ENCODE results near the gene GSTM3. TPM values are rescaled to one million over a fixed set of nuclear protein-coding genes. Genes with fewer than 3 reads are reported as not detected.

The GSTM3 gene
- total RNA-seq, 1 experiment from 2014 or later, result 67.9 TPM

GRCh38 chr1:109719337-109719837, 21.5 kb downstream of the GSTM3 start:
- intact Hi-C loops (cut with micrococcal nuclease; ENCODE audit: unreplicated experiment), result loop anchor here (5.0 kb wide), 1 partner anchor 263 kb away; the partner anchor contains the start of gene AHCYL1
- Mint-ChIP-seq H3K27me3 (ENCODE audit: unreplicated experiment) (peaks cover 1% of the 10 kb centered on the region), H3K4me1 (ENCODE audit: low read depth, unreplicated experiment) (no peaks in the 10 kb centered on the region), H3K36me3 (ENCODE audit: insufficient read depth, unreplicated experiment) (no peaks in the 10 kb centered on the region), H3K4me3 (ENCODE audit: low read depth, unreplicated experiment) (no peak overlapping the region), H3K9me3 (ENCODE audit: low read depth, unreplicated experiment) (no peaks in the 10 kb centered on the region), H3K27ac (ENCODE audit: unreplicated experiment) (no peak overlapping the region)
- CTCF ChIA-PET, result no interaction called here
- no peak for DNase-seq
- no TSS peak for BruUV-seq (replicated peaks)
- no peak for TF ChIP-seq CTCF (IDR thresholded peaks at IDR 0.05; ENCODE audit: unreplicated experiment)

- Mint-ChIP-seq H3K27ac (ENCODE audit: unreplicated experiment) (no peak overlapping the region), H3K4me1 (ENCODE audit: low read depth, unreplicated experiment) (no peaks in the 10 kb centered on the region), H3K9me3 (ENCODE audit: low read depth, unreplicated experiment) (no peaks in the 10 kb centered on the region), H3K36me3 (ENCODE audit: insufficient read depth, unreplicated experiment) (no peaks in the 10 kb centered on the region), H3K4me3 (ENCODE audit: low read depth, unreplicated experiment) (no peak overlapping the region), H3K27me3 (ENCODE audit: unreplicated experiment) (peaks cover 10% of the 10 kb centered on the region)
- DNase-seq, result peak; percentile 17
- intact Hi-C loops (cut with micrococcal nuclease; ENCODE audit: unreplicated experiment), result loop anchor here (1.0 to 5.0 kb wide), 2 partner anchors 55 to 264 kb away; partner anchors contain the start of gene AHCYL1
- no peak for TF ChIP-seq CTCF (IDR thresholded peaks at IDR 0.05; ENCODE audit: unreplicated experiment)
- no TSS peak for BruUV-seq (replicated peaks)
- CTCF ChIA-PET, result interaction anchor here (0.8 to 2.2 kb wide), 5 partner anchors 21 to 266 kb away, joined by 3 to 18 read pairs (median 7); partner anchors contain the start of gene AHCYL1
These were observed 22.3 kb downstream of the GSTM3 start for GRCh38 chr1:109718495-109718894.

- CTCF ChIA-PET, result interaction anchor here (1.0 to 2.2 kb wide), 4 partner anchors 22 to 267 kb away, joined by 3 to 18 read pairs (median 10); partner anchors contain the start of gene AHCYL1
- H3K27ac Mint-ChIP-seq (ENCODE audit: unreplicated experiment), result no peak overlapping the region
- intact Hi-C loops (cut with micrococcal nuclease; ENCODE audit: unreplicated experiment), result loop anchor here (1.0 to 5.0 kb wide), 2 partner anchors 56 to 265 kb away; partner anchors contain the start of gene AHCYL1
These were observed 23.1 kb downstream of the GSTM3 start for GRCh38 chr1:109717729-109718128.

GRCh38 chr1:109716570-109717090, 24.2 kb downstream of the GSTM3 start:
- CTCF ChIA-PET, result interaction anchor here (2.2 kb wide), 1 partner anchor 77 kb away, joined by 7 read pairs; no protein-coding TSS in a partner anchor
- TF ChIP-seq CTCF (IDR thresholded peaks at IDR 0.05; ENCODE audit: unreplicated experiment), result no peak
- Mint-ChIP-seq H3K27me3 (ENCODE audit: unreplicated experiment) (peaks cover 13% of the 10 kb centered on the region), H3K27ac (ENCODE audit: unreplicated experiment) (no peak overlapping the region), H3K36me3 (ENCODE audit: insufficient read depth, unreplicated experiment) (no peaks in the 10 kb centered on the region), H3K4me1 (ENCODE audit: low read depth, unreplicated experiment) (no peaks in the 10 kb centered on the region), H3K4me3 (ENCODE audit: low read depth, unreplicated experiment) (no peak overlapping the region), H3K9me3 (ENCODE audit: low read depth, unreplicated experiment) (no peaks in the 10 kb centered on the region)
- intact Hi-C loops (cut with micrococcal nuclease; ENCODE audit: unreplicated experiment), result loop anchor here (5.0 kb wide), 1 partner anchor 266 kb away; the partner anchor contains the start of gene AHCYL1
- DNase-seq, result no peak
- no TSS peak for BruUV-seq (replicated peaks)

More at GRCh38 chr1:109717729-109718128, 23.1 kb downstream of the GSTM3 start:
- no peaks in the 10 kb centered on the region for H3K4me1 Mint-ChIP-seq (ENCODE audit: low read depth, unreplicated experiment)
- H3K9me3 Mint-ChIP-seq (ENCODE audit: low read depth, unreplicated experiment), result no peaks in the 10 kb centered on the region
- DNase-seq, result no peak
- no peak for TF ChIP-seq CTCF (IDR thresholded peaks at IDR 0.05; ENCODE audit: unreplicated experiment)
- no peaks in the 10 kb centered on the region for H3K36me3 Mint-ChIP-seq (ENCODE audit: insufficient read depth, unreplicated experiment)
- BruUV-seq (replicated peaks), result no TSS peak
- H3K27me3 Mint-ChIP-seq (ENCODE audit: unreplicated experiment), result peaks cover 13% of the 10 kb centered on the region
- H3K4me3 Mint-ChIP-seq (ENCODE audit: low read depth, unreplicated experiment), result no peak overlapping the region

Data from Calu3 (cell line).